Measurements from ENCODE around the gene CFAP74. TPM values are rescaled to one million over a fixed set of nuclear protein-coding genes. Genes with fewer than 3 reads are reported as not detected.

The CFAP74 gene
- total RNA-seq, 4 donors from 2014 or later = not detected

DNA sequence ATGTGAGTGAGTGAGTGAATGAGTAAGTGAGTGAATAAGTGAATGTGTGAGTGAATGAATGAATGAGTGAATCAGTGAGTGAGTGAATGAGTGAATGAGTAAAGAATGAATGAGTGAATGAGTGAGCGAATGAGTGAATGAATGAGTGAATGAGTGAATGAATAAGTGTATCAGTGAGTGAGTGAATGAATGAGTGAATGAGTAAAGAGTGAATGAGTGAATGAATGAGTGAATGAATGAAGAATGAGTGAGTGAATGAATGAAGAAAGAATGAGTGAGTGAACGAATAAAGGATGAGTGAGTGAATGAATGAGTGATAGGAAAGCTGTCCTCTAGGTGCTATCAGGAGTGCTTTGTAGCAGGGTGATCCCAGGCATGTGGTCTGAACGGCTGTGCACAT, 35.7 kb downstream of the CFAP74 start:
- intact Hi-C loops (cut with DNase I; ENCODE audit: low total_unique reads) (no loop called here), in situ Hi-C loops (cut with MboI; ENCODE audit: low sequenced_read_pairs in 4 of 4) (no loop called here)
- Histone ChIP-seq H3K4me3 (no peak overlapping the region), H3K9me3 (no peaks in the 10 kb centered on the region), H3K36me3 (no peaks in the 10 kb centered on the region), H3K27me3 (peaks cover 37 to 48% (median 46%) of the 10 kb centered on the region in 3 donors), H3K27ac (no peak overlapping the region), H3K4me1 (no peaks in the 10 kb centered on the region)
- ATAC-seq (no peak), DNase-seq (no peak)
- TF ChIP-seq, protein P1, sequence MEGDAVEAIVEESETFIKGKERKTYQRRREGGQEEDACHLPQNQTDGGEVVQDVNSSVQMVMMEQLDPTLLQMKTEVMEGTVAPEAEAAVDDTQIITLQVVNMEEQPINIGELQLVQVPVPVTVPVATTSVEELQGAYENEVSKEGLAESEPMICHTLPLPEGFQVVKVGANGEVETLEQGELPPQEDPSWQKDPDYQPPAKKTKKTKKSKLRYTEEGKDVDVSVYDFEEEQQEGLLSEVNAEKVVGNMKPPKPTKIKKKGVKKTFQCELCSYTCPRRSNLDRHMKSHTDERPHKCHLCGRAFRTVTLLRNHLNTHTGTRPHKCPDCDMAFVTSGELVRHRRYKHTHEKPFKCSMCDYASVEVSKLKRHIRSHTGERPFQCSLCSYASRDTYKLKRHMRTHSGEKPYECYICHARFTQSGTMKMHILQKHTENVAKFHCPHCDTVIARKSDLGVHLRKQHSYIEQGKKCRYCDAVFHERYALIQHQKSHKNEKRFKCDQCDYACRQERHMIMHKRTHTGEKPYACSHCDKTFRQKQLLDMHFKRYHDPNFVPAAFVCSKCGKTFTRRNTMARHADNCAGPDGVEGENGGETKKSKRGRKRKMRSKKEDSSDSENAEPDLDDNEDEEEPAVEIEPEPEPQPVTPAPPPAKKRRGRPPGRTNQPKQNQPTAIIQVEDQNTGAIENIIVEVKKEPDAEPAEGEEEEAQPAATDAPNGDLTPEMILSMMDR (IDR thresholded peaks at IDR 0.05 in 4 of 5, conservative IDR thresholded peaks at IDR 0.05 in 1 of 5) = no peak

DNA sequence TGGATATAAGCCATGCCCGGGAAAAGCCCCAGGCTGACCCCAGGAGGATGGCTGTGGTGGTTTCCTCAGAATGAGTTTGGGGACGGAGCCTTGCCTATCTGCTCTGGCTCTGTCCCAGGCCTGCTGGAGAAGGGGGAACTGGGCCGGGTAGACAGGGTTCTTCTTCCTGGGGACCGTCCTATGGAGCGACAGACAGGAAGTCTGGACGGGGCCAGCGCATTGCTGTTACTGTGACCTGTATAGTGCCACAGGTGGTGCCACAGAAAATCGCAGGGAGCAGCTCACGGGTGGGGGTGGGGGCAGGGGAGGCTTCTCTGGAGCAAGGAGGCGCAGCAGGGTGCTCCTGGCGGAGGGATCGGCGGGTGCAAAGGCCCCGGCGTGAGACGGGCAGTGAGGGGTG, 36.4 kb downstream of the CFAP74 start:
- intact Hi-C loops (cut with DNase I; ENCODE audit: low total_unique reads) = no loop called here
- DNase-seq (no peak), ATAC-seq (no peak)
- Histone ChIP-seq H3K36me3 (no peaks in the 10 kb centered on the region), H3K27ac (no peak overlapping the region), H3K9me3 (no peaks in the 10 kb centered on the region), H3K4me1 (no peaks in the 10 kb centered on the region), H3K27me3 (peaks cover 32 to 46% (median 43%) of the 10 kb centered on the region in 3 donors), H3K4me3 (no peak overlapping the region)
- TF ChIP-seq, protein P1 (IDR thresholded peaks at IDR 0.05 in 4 of 5, conservative IDR thresholded peaks at IDR 0.05 in 1 of 5) = no peak
- TF ChIP-seq POLR2A (IDR thresholded peaks at IDR 0.05) = no peak
- in situ Hi-C loops (cut with MboI; ENCODE audit: low sequenced_read_pairs in 4 of 4) = no loop called here

DNA sequence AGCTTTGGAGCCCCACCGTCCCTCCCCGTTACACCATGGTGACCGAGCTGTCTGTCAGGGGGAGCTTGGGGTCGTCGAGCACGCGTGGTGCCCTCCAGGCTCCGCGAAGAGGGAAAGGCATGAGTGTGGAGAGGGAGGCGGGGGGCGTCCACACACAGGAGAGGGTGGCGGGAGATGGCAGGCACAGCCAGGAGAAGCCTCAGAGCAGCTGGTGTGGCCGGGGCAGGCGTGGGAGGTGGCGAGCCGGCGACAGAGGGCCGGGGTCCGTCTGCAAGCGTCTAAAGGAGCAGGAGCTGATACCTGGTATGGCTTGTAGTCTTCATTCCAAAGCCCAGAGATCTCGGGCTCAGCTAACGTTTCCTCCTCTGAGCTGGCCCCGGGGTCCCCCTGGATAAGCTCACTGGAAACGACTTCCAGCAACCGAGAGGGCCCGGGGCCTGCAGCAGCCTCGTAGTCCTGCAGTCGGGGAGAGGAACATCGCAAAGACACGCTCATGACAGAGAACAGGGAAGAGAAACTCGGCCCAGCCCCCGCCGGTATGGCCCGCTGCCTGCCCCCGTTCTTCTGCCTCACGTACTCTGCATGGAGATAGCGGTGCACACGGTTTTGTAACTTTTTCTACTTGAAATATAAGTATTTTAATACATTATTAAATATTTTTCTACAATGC, 37.4 kb downstream of the CFAP74 start:
- no peak for DNase-seq
- no peaks in the 10 kb centered on the region for H3K9me3 ChIP-seq
- intact Hi-C loops (cut with DNase I; ENCODE audit: low total_unique reads) = no loop called here
- no peaks in the 10 kb centered on the region for H3K4me1 ChIP-seq
- no peak for ATAC-seq
- no peak for TF ChIP-seq POLR2A (IDR thresholded peaks at IDR 0.05)
- TF ChIP-seq, protein P1 (IDR thresholded peaks at IDR 0.05 in 4 of 5, conservative IDR thresholded peaks at IDR 0.05 in 1 of 5) = no peak
- peaks cover 32 to 53% (median 40%) of the 10 kb centered on the region in 3 donors for H3K27me3 ChIP-seq
- no peak overlapping the region for H3K4me3 ChIP-seq
- H3K36me3 ChIP-seq = no peaks in the 10 kb centered on the region
- H3K27ac ChIP-seq = no peak overlapping the region
- in situ Hi-C loops (cut with MboI; ENCODE audit: low sequenced_read_pairs in 4 of 4) = no loop called here

DNA sequence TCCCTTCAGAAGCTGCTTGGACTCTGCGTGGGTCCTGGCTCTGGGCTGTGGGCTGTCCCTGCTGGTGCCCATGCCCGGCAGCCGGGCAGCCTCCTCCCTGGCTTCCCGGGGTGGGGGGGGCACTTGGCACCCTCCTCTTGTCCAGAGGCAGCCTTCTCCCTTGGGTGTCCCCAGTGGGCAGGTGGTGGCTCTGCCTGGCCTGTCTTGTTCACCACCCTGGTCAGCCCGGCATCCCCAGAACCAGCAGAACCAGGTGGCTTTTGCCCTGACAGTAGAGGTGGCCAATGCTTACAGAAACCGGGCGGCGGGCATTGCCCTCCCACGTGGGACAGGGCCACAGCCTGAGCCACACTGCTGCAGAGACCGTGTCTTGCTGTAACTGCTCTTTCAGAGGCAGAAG, 38.0 kb downstream of the CFAP74 start:
- Histone ChIP-seq H3K27ac (no peak overlapping the region), H3K36me3 (no peaks in the 10 kb centered on the region), H3K4me1 (no peaks in the 10 kb centered on the region), H3K9me3 (no peaks in the 10 kb centered on the region), H3K4me3 (no peak overlapping the region), H3K27me3 (peaks cover 39 to 55% (median 43%) of the 10 kb centered on the region in 3 donors)
- intact Hi-C loops (cut with DNase I; ENCODE audit: low total_unique reads) (no loop called here), in situ Hi-C loops (cut with MboI; ENCODE audit: low sequenced_read_pairs in 4 of 4) (no loop called here)
- no peak for TF ChIP-seq POLR2A (IDR thresholded peaks at IDR 0.05)
- TF ChIP-seq, protein P1 (IDR thresholded peaks at IDR 0.05 in 4 of 5, conservative IDR thresholded peaks at IDR 0.05 in 1 of 5) = no peak
- DNase-seq (no peak), ATAC-seq (no peak)

DNA sequence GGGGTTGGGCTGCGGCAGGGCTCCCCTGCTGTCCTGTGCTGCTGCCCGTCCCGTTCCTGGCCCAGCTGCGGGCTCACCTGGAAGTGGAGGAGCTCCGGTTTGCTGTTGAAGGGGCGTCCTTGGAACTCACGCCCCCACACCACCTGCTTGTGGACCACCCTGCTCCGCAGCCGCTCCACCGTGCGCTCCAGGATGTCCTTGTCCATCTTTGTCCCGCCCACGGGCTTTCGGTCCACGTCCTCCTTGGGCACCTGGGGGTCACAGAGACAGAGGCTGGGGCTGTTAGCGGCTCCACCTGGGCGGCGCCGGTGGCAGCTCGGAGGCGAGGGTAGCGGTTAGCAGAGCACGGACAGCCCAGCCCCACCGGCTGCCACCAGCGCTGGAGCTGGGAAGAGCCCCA, 38.8 kb downstream of the CFAP74 start:
- ATAC-seq (no peak), DNase-seq (no peak)
- peaks cover 45 to 62% (median 47%) of the 10 kb centered on the region in 3 donors for H3K27me3 ChIP-seq
- in situ Hi-C loops (cut with MboI; ENCODE audit: low sequenced_read_pairs in 4 of 4) (no loop called here), intact Hi-C loops (cut with DNase I; ENCODE audit: low total_unique reads) (no loop called here)
- H3K27ac ChIP-seq = no peak overlapping the region
- no peaks in the 10 kb centered on the region for H3K9me3 ChIP-seq
- H3K4me3 ChIP-seq = no peak overlapping the region
- H3K36me3 ChIP-seq = no peaks in the 10 kb centered on the region
- no peaks in the 10 kb centered on the region for H3K4me1 ChIP-seq
- TF ChIP-seq POLR2A (IDR thresholded peaks at IDR 0.05) = no peak
- TF ChIP-seq, protein P1 (IDR thresholded peaks at IDR 0.05 in 4 of 5, conservative IDR thresholded peaks at IDR 0.05 in 1 of 5) = no peak
